Stimulated activated CD8-positive, alpha-beta memory T cell treated with anti-CD3 and anti-CD28 coated beads, Interleukin-4, amount 100 ng/mL, for 48 hours (primary cell): ENCODE data around the gene KLF8.

ENCODE experiments used
- DNase-seq: peaks from one replicate; pipeline ENCODE4 v3.0.0-alpha.2; 2020

KLF8 gene

GRCh38 chrX:56310581-56310980 lies 78.4 kb downstream of the KLF8 start:
- no peak for DNase-seq

GRCh38 chrX:56313308-56313707 lies 81.2 kb downstream of the KLF8 start:
- no peak for DNase-seq

DNA sequence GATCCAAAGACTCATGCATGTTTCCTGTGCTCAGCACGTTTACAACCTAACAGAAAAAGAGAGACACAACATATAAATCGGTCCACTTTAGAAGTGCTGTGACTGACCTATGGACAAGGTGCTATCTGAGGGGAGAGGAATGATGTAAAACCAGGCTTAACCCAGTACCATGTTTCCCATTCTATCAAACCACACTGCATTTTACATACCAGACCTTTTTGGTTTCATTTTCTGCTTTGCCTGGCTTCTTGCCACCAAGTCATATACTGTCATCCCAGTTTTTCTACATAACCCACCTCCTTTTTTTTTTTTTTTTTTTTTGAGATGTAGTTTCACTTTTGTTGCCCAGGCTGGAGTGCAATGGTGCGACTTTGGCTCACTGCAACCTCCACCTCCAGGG lies 82.2 kb downstream of the KLF8 start:
- no peak for DNase-seq

DNA sequence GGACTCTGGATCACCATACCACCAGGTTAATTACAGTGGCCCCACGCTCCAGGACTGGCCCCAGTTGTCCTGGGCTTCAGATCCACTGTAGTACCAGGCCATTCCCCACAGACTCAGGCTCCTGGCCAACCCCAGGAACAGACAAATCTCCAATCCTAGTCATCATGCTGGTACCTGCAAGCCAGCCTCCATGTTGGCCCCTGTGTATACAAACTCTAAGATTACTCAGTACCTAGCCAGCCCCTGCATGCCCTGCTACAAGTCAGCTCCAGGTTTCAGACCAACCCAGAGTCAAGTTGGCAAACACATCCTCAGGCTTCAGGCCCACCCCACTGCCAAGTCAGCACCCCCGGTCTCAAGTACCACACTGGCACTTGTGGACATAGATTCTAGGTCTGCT lies 85.9 kb downstream of the KLF8 start:
- DNase-seq, result no peak

DNA sequence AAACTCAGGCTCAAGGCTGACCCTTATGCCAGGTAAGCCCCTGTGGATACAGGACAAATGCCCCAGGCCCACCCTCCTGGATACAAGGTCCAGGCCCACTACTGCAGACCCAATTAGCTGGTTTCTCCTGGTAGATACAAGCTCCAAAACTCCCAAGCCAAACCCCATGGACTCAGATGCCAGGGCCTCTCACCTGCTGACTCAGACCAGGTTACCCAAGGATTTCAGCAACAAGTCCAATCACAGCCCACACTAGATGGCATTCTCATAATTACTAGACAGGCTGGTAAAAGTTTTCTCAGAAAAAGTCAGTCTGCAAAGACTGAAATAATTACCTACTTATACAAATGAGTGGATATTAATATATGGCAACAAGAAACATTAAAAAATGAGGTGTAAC lies 87.0 kb downstream of the KLF8 start:
- no peak for DNase-seq
